Naive thymus-derived CD4-positive, alpha-beta T cell (primary cell): ENCODE measurements around the gene RAB23. TPM values are rescaled to one million over a fixed set of nuclear protein-coding genes. Genes with fewer than 3 reads are reported as not detected.
"Not testable (repeated sequence)": the region's sequence is repeated elsewhere in the genome, so short reads cannot be mapped to it uniquely, and the experiment has no call there.

Source experiments
- ATAC-seq: fragments of 150-1000 bp; cut with Tn5 transposase; 2 replicates; pipeline ENCODE4 v1.10.0; 2021; ENCODE audit warnings: mild to moderate bottlenecking, moderate library complexity
- CTCF ChIA-PET: fragments of 350-600 bp; sonication (Branson Sonifier 250); formaldehyde crosslinking; loops from one replicate; lab custom pipeline; 2021; ENCODE audit warnings: antibody characterized with exemption; lab: Charles Lee
- POLR2A ChIA-PET: fragments of 350-600 bp; sonication (Branson Sonifier 250); formaldehyde crosslinking; loops from one replicate; lab custom pipeline; 2021; ENCODE audit warnings: antibody characterized with exemption, inconsistent platforms; lab: Charles Lee
- DNase-seq, 9 donors: peaks; one replicate each; pipeline versions ENCODE4 v3.0.0 to v3.0.0-alpha.2; 2020 to 2022; ENCODE audit warnings: mixed read lengths in 1 of 9
- H3K27ac ChIP-seq: one replicate; pipeline ENCODE4 v1.7.0; 2013; ENCODE audit warnings: mild to moderate bottlenecking, low read depth, low read length, moderate library complexity
- H3K27me3 ChIP-seq, 2 donors: one replicate each; pipeline ENCODE4 v1.7.0; 2013; ENCODE audit warnings: low read length in 2 of 2, mild to moderate bottlenecking in 2 of 2, moderate library complexity in 2 of 2; ENCODE audit not compliant: control insufficient read depth in 2 of 2, insufficient read depth in 2 of 2
- H3K36me3 ChIP-seq, 3 experiments: 1 replicate in 2 of 3; 2 replicates in 1 of 3; pipeline ENCODE4 v1.7.0; 2013; ENCODE audit warnings: low read length in 3 of 3, mild to moderate bottlenecking in 3 of 3, moderate library complexity in 1 of 3; ENCODE audit not compliant: insufficient read depth in 3 of 3, control insufficient read depth in 2 of 3
- H3K4me1 ChIP-seq, 2 donors: one replicate each; pipeline ENCODE4 v1.7.0; 2013; ENCODE audit warnings: low read length in 2 of 2, mild to moderate bottlenecking in 2 of 2, moderate library complexity in 1 of 2; ENCODE audit not compliant: control insufficient read depth in 2 of 2, insufficient read depth in 2 of 2
- H3K4me3 ChIP-seq: 2 replicates; pipeline ENCODE4 v1.7.0; 2013; ENCODE audit warnings: mild to moderate bottlenecking, low read length
- H3K9me3 ChIP-seq, 3 experiments: 1 replicate in 2 of 3; 2 replicates in 1 of 3; pipeline ENCODE4 v1.7.0; 2013; ENCODE audit warnings: low read length in 3 of 3; ENCODE audit not compliant: control insufficient read depth in 2 of 3
- H3K27ac Mint-ChIP-seq, 9 donors: one replicate each; pipeline ENCODE4 v1.8.0; 2020 to 2022; ENCODE audit warnings: mixed read lengths in 9 of 9, mild to moderate bottlenecking in 8 of 9, moderate library complexity in 5 of 9, inconsistent platforms in 2 of 9
- H3K27me3 Mint-ChIP-seq, 5 donors: one replicate each; pipeline ENCODE4 v1.8.0; 2021 to 2022; ENCODE audit warnings: mixed read lengths in 5 of 5, mild to moderate bottlenecking in 1 of 5
- H3K36me3 Mint-ChIP-seq, 5 donors: one replicate each; pipeline ENCODE4 v1.8.0; 2020 to 2022; ENCODE audit warnings: mixed read lengths in 5 of 5, mild to moderate bottlenecking in 3 of 5, inconsistent platforms in 1 of 5
- H3K4me1 Mint-ChIP-seq, 7 donors: one replicate each; pipeline ENCODE4 v1.8.0; 2020 to 2022; ENCODE audit warnings: mixed read lengths in 7 of 7, mild to moderate bottlenecking in 3 of 7, inconsistent platforms in 1 of 7
- H3K4me3 Mint-ChIP-seq, 10 donors: one replicate each; pipeline ENCODE4 v1.8.0; 2020 to 2022; ENCODE audit warnings: mild to moderate bottlenecking in 10 of 10, mixed read lengths in 10 of 10, moderate library complexity in 6 of 10, inconsistent platforms in 2 of 10
- H3K9me3 Mint-ChIP-seq, 11 donors: one replicate each; pipeline ENCODE4 v1.8.0; 2020 to 2022; ENCODE audit warnings: mixed read lengths in 11 of 11, mild to moderate bottlenecking in 4 of 11, inconsistent platforms in 1 of 11, moderate library complexity in 1 of 11
- intact Hi-C, 2 donors: fragments of 100-400 bp; cut with micrococcal nuclease; formaldehyde crosslinking; loops; one replicate each; pipeline ENCODE4 v1.15.1; 2023
- polyA plus RNA-seq, 2 donors: library from polyadenylated mRNA; unstranded; fragments of 300-500 nt; fragmentation: Illumina TruSeq; gene quantifications; one replicate each; pipeline ENCODE4 v1.2.3, GENCODE V29; 2021
- total RNA-seq, 6 experiments: library from RNA in 5 of 6; stranded (reverse) in 5 of 6; gene quantifications; 1 replicate in 5 of 6; 2 replicates in 1 of 6; pipeline ENCODE4 v1.2.3 and lab custom pipeline; 2021 to 2026

The RAB23 gene
- total and polyA plus RNA-seq, 7 experiments from 2014 or later = 0.50 to 3.2 (median 2.0) TPM

DNA sequence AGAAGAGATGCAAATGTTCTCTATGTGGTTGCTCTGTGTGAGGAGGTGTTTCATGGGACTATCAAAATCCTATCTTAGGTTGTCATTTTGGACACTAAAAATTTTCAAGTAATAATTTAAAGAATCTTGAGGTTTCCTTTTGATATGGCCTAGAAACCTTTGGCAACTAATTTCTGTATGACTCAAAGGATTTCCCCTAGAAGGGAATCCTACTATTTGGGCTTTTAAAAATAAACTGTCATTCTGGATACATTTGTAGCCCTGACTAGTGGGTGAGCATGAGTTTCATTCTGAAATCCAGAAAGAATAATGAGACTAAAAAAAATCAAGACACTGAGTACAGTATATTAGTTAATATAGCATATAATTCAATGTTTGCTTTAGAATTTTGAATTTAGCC lies 25.5 kb upstream of the RAB23 start:
- Histone ChIP-seq H3K27ac (no peak overlapping the region), H3K36me3 (no peaks in the 10 kb centered on the region), H3K4me1 (no peaks in the 10 kb centered on the region), H3K4me3 (no peak overlapping the region), H3K27me3 (no peaks in the 10 kb centered on the region), H3K9me3 (no peaks in the 10 kb centered on the region)
- Mint-ChIP-seq H3K27ac (no peak overlapping the region), H3K36me3 (no peaks in the 10 kb centered on the region), H3K27me3 (peaks cover 0 to under 1% (median 0%) of the 10 kb centered on the region in 5 donors), H3K9me3 (peaks cover 0 to 2% (median 0%) of the 10 kb centered on the region in 11 donors), H3K4me1 (no peaks in the 10 kb centered on the region), H3K4me3 (no peak overlapping the region)
- ChIA-PET POLR2A (no interaction called here), CTCF (no interaction called here)
- intact Hi-C loops = no loop called here
- DNase-seq = no peak
- no peak for ATAC-seq

DNA sequence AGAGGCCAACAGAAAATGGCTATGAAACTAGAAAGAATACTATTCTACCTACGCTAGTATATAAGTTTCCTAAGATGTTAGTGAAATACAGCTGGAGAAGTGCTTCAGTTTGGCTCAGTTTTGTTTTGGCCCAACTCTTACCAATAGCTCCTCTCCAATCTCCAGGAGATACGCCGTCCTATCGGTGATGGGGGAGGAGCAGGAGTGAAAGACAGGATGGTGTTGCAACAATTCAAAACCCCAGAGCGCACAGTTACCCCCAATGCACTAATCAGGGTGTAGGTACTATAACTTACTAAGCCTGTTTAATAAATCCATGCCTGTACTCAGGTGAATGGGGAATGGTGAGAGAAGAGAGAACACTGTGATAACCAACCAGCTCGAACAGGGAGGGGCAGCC lies 24.2 kb upstream of the RAB23 start:
- Histone ChIP-seq H3K9me3 (no peaks in the 10 kb centered on the region), H3K4me1 (no peaks in the 10 kb centered on the region), H3K27ac (no peak overlapping the region), H3K36me3 (no peaks in the 10 kb centered on the region), H3K27me3 (no peaks in the 10 kb centered on the region), H3K4me3 (no peak overlapping the region)
- peaks cover 0 to 2% (median 0%) of the 10 kb centered on the region in 11 donors for H3K9me3 Mint-ChIP-seq
- no peaks in the 10 kb centered on the region for H3K4me1 Mint-ChIP-seq
- no peak for ATAC-seq
- H3K4me3 Mint-ChIP-seq = no peak overlapping the region
- CTCF ChIA-PET = no interaction called here
- no peak for DNase-seq
- H3K27me3 Mint-ChIP-seq = peaks cover 0 to 1% (median 0%) of the 10 kb centered on the region in 5 donors
- no peak overlapping the region for H3K27ac Mint-ChIP-seq
- intact Hi-C loops = no loop called here
- H3K36me3 Mint-ChIP-seq = no peaks in the 10 kb centered on the region
- POLR2A ChIA-PET = no interaction called here

DNA sequence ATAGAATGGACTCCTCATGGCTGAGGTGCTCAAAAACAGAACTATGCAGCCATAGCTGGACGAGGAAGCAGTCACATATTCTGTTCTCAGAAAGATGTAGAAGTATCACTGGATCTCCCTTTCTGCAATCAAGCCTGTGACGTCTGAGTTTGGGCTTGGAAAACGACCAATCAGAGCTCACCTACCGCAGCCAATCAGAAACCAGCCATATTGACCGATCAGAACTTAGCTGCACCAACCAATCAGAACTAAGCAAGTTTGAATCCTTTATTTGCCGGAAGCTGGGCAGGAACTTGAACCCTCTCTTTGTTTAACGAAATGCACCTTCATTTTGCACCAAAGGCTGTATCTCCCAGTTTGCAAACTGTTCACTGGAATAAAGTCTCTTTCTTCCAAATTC lies 21.8 kb upstream of the RAB23 start:
- no peak overlapping the region for H3K4me3 Mint-ChIP-seq
- intact Hi-C loops = no loop called here
- H3K4me1 Mint-ChIP-seq = no peaks in the 10 kb centered on the region
- Histone ChIP-seq H3K27ac (no peak overlapping the region), H3K4me3 (no peak overlapping the region), H3K9me3 (no peaks in the 10 kb centered on the region), H3K4me1 (no peaks in the 10 kb centered on the region), H3K27me3 (no peaks in the 10 kb centered on the region), H3K36me3 (no peaks in the 10 kb centered on the region)
- peaks cover 0 to 10% (median 7%) of the 10 kb centered on the region in 5 donors for H3K27me3 Mint-ChIP-seq
- DNase-seq = no peak
- CTCF ChIA-PET = no interaction called here
- H3K36me3 Mint-ChIP-seq = peaks cover 0 to 4% (median 0%) of the 10 kb centered on the region in 5 donors
- no peak overlapping the region for H3K27ac Mint-ChIP-seq
- ATAC-seq = no peak
- peaks cover 0 to 2% (median 0%) of the 10 kb centered on the region in 11 donors for H3K9me3 Mint-ChIP-seq
- POLR2A ChIA-PET = no interaction called here

DNA sequence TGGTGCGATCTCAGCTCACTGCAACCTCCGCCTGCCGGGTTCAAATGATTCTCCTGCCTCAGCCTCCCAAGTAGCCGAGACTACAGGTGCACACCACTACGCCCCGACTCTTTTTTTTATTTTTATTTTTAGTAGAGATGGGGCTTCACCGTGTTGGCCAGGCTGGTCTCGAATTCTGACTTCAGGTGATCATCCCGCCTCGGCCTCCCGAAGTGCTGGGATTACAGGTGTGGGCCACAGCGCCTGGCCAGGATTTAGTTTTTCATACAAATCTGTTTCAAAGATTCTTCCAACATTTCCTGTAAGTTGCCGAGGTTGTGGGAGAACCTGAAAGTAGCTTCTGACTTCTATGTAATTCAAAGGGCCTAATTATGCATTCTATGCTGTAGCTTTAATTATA lies 21.4 kb upstream of the RAB23 start:
- intact Hi-C loops = not testable (repeated sequence)

DNA sequence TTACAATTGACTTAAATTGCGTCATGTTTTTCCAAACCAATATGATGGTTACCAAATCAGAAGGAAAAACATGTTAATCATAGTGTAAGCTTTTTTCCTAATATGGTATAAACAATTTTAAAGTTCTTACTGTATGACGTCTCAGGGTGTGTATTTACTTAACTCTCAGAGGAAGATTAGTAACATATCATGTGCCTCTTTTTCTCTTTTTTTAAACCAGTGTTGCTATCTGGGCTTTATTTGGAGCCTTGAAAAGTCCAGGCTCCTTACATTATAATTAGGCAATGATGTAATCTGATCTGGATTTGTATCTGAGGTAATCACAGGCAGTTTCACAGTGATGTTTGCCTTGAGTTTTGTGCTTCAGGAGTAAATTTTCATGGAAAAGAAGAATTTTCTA lies 20.4 kb upstream of the RAB23 start:
- Mint-ChIP-seq H3K27ac (no peak overlapping the region), H3K27me3 (peaks cover 2 to 15% (median 13%) of the 10 kb centered on the region in 5 donors), H3K9me3 (peaks cover 0 to 2% (median 0%) of the 10 kb centered on the region in 11 donors), H3K4me3 (no peak overlapping the region), H3K36me3 (peaks cover 0 to 4% (median 0%) of the 10 kb centered on the region in 5 donors), H3K4me1 (no peaks in the 10 kb centered on the region)
- H3K4me3 ChIP-seq = no peak overlapping the region
- no peaks in the 10 kb centered on the region for H3K4me1 ChIP-seq
- ATAC-seq (no peak), DNase-seq (no peak)
- ChIA-PET CTCF (no interaction called here), POLR2A (no interaction called here)
- H3K27me3 ChIP-seq = no peaks in the 10 kb centered on the region
- no peaks in the 10 kb centered on the region for H3K9me3 ChIP-seq
- H3K36me3 ChIP-seq = no peaks in the 10 kb centered on the region
- H3K27ac ChIP-seq = no peak overlapping the region
- intact Hi-C loops = no loop called here

More for the DNA sequence above, 21.4 kb upstream of the RAB23 start:
- H3K27ac Mint-ChIP-seq, H3K4me3 ChIP-seq, H3K9me3 Mint-ChIP-seq, H3K27me3 ChIP-seq, ATAC-seq, H3K36me3 Mint-ChIP-seq, H3K9me3 ChIP-seq, DNase-seq, H3K4me3 Mint-ChIP-seq, H3K27ac ChIP-seq, H3K36me3 ChIP-seq, POLR2A ChIA-PET, CTCF ChIA-PET, H3K4me1 Mint-ChIP-seq, H3K4me1 ChIP-seq: not testable (repeated sequence)
- peaks cover 0 to 12% (median 9%) of the 10 kb centered on the region in 5 donors for H3K27me3 Mint-ChIP-seq

DNA sequence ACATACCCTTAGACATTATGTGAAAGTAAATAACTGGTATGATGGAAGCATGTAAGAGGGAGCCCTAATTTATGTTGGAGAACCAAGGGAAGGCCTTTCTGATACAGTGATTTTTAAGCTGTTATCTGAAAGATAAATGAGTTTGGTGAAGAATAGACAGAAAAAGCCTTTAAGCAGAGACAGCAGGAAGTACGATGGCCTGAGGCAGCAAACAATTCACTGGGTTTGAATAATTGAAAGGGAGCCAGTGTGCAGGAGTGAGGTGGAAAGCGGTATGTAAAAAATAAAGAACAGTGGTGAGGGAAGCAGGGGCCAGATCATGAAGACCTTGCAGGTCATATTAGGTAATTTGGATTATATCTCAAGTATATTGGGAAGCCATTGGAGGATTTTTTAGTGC lies 4.1 kb upstream of the RAB23 start:
- DNase-seq (no peak), ATAC-seq (no peak)
- Histone ChIP-seq H3K27me3 (no peaks in the 10 kb centered on the region), H3K4me3 (no peak overlapping the region), H3K4me1 (no peaks in the 10 kb centered on the region), H3K27ac (no peak overlapping the region), H3K9me3 (no peaks in the 10 kb centered on the region), H3K36me3 (peaks cover 0 to 3% (median 0%) of the 10 kb centered on the region in 3 experiments)
- intact Hi-C loops = loop anchor here in 1 of 2 donors (2.0 kb wide), 1 partner anchor 181 kb away; no protein-coding TSS in a partner anchor
- ChIA-PET POLR2A (no interaction called here), CTCF (no interaction called here)
- H3K27me3 Mint-ChIP-seq = peaks cover 10 to 49% (median 14%) of the 10 kb centered on the region in 5 donors
- no peak overlapping the region for H3K4me3 Mint-ChIP-seq
- peaks cover 0 to 10% (median 5%) of the 10 kb centered on the region in 7 donors for H3K4me1 Mint-ChIP-seq
- peaks cover 0 to 4% (median 0%) of the 10 kb centered on the region in 5 donors for H3K36me3 Mint-ChIP-seq
- H3K27ac Mint-ChIP-seq = no peak overlapping the region
- no peaks in the 10 kb centered on the region for H3K9me3 Mint-ChIP-seq

DNA sequence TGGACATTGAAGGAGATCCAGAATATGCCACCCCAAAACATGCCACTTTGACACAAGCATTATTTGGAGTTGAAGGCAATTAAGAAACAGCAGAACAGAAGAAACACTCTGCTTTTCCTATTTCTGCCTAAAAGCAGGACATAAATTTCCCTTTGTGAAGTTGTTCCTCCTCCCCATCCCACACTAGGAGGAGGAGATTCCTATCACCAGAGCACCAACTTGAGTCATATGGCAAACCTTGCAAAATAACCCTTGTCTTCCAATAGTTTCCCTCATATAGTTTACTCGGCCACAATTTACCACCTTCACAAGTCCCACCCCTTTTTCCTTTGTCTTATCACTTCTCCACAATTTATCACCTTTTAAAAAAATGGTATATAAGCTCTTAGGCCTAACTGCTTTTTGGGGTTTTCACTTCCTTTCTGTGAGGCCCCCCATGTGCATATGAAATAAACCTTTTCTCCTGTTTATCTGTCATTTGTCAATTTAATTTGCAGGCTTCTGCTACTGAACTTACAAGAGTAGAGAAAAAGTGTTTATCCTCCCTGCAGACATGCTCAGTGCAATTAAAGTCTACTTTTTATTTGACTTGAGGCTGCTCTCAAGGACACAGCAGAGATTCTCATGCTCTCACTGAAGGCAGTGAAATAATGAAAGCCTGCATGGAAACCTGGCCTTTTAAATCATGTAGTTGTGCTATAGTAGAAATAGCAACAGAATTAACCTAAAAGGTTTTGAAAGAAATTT lies 2.8 kb upstream of the RAB23 start:
- no peak overlapping the region for H3K27ac ChIP-seq
- H3K27me3 Mint-ChIP-seq = peaks cover 9 to 52% (median 13%) of the 10 kb centered on the region in 5 donors
- peaks cover 0 to 20% (median 10%) of the 10 kb centered on the region in 7 donors for H3K4me1 Mint-ChIP-seq
- no peak overlapping the region for H3K4me3 ChIP-seq
- intact Hi-C loops = loop anchor here (5.0 kb wide), 2 partner anchors 273 to 383 kb away; no protein-coding TSS in a partner anchor
- DNase-seq (no peak), ATAC-seq (no peak)
- POLR2A ChIA-PET = no interaction called here
- peaks cover 0 to 3% (median 0%) of the 10 kb centered on the region in 3 experiments for H3K36me3 ChIP-seq
- no peaks in the 10 kb centered on the region for H3K9me3 Mint-ChIP-seq
- CTCF ChIA-PET = no interaction called here
- peaks cover 0 to 4% (median 0%) of the 10 kb centered on the region in 5 donors for H3K36me3 Mint-ChIP-seq
- H3K4me1 ChIP-seq = no peaks in the 10 kb centered on the region
- H3K27me3 ChIP-seq = no peaks in the 10 kb centered on the region
- no peak overlapping the region for H3K4me3 Mint-ChIP-seq
- no peak overlapping the region for H3K27ac Mint-ChIP-seq
- H3K9me3 ChIP-seq = no peaks in the 10 kb centered on the region
